ENCODE measurements around the gene PYCARD.

PYCARD gene

DNA sequence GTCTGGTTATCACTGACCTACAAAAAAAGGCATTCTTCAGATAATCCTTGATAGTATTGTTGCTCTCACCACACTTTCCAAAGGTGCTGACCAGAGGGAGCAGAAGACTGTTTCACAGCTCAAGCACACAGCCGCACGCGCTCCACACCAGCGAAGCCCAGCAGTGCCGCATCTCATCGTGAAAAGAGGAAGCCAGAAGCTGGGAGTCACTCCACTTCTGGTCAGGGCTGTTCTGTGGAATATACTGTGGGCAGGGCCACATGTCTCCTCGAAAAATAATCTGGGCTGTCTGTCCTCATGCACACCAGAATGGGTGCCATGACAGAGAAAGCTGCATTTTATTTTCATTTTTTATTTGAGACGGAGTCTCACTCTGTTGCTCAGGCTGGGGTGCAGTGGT lies 45.4 kb downstream of the PYCARD start:
- peak; percentile 27 for DNase-seq (ENCODE audit: low spot score)

More for the DNA sequence above, 45.4 kb downstream of the PYCARD start:
- TF ChIP-seq, protein P1, sequence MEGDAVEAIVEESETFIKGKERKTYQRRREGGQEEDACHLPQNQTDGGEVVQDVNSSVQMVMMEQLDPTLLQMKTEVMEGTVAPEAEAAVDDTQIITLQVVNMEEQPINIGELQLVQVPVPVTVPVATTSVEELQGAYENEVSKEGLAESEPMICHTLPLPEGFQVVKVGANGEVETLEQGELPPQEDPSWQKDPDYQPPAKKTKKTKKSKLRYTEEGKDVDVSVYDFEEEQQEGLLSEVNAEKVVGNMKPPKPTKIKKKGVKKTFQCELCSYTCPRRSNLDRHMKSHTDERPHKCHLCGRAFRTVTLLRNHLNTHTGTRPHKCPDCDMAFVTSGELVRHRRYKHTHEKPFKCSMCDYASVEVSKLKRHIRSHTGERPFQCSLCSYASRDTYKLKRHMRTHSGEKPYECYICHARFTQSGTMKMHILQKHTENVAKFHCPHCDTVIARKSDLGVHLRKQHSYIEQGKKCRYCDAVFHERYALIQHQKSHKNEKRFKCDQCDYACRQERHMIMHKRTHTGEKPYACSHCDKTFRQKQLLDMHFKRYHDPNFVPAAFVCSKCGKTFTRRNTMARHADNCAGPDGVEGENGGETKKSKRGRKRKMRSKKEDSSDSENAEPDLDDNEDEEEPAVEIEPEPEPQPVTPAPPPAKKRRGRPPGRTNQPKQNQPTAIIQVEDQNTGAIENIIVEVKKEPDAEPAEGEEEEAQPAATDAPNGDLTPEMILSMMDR (IDR thresholded peaks at IDR 0.05; ENCODE audit: extremely low read depth, missing control alignments) = no peak
